ENCODE results near the gene PCNX1. TPM values are rescaled to one million over a fixed set of nuclear protein-coding genes. Genes with fewer than 3 reads are reported as not detected.
"Not testable (repeated sequence)": the region's sequence is repeated elsewhere in the genome, so short reads cannot be mapped to it uniquely, and the experiment has no call there.

The PCNX1 gene
- total RNA-seq, 6 experiments from 2014 or later, result 35.1 to 49.6 (median 41.1) TPM

GRCh38 chr14:70942342-70942706 is 35.1 kb downstream of the PCNX1 start:
- peaks cover 74% of the 10 kb centered on the region for H3K36me3 Mint-ChIP-seq (ENCODE audit: low read depth)
- no peaks in the 10 kb centered on the region; the same call in 1 of the 2 replicates for H3K27me3 Mint-ChIP-seq (ENCODE audit: insufficient read depth)
- peaks cover 26% of the 10 kb centered on the region for H3K9me3 Mint-ChIP-seq
- H3K4me3 Mint-ChIP-seq, result no peak overlapping the region
- H3K27ac Mint-ChIP-seq, result no peak overlapping the region
- TF ChIP-seq, protein P1, sequence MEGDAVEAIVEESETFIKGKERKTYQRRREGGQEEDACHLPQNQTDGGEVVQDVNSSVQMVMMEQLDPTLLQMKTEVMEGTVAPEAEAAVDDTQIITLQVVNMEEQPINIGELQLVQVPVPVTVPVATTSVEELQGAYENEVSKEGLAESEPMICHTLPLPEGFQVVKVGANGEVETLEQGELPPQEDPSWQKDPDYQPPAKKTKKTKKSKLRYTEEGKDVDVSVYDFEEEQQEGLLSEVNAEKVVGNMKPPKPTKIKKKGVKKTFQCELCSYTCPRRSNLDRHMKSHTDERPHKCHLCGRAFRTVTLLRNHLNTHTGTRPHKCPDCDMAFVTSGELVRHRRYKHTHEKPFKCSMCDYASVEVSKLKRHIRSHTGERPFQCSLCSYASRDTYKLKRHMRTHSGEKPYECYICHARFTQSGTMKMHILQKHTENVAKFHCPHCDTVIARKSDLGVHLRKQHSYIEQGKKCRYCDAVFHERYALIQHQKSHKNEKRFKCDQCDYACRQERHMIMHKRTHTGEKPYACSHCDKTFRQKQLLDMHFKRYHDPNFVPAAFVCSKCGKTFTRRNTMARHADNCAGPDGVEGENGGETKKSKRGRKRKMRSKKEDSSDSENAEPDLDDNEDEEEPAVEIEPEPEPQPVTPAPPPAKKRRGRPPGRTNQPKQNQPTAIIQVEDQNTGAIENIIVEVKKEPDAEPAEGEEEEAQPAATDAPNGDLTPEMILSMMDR (IDR thresholded peaks at IDR 0.05), result no peak
- peaks cover 16% of the 10 kb centered on the region; the same call in 1 of the 2 replicates for H3K4me1 Mint-ChIP-seq (ENCODE audit: low read depth)
- DNase-seq, result no peak

GRCh38 chr14:70942721-70943120 is 35.5 kb downstream of the PCNX1 start:
- peaks cover 78% of the 10 kb centered on the region for H3K36me3 Mint-ChIP-seq (ENCODE audit: low read depth)

DNA sequence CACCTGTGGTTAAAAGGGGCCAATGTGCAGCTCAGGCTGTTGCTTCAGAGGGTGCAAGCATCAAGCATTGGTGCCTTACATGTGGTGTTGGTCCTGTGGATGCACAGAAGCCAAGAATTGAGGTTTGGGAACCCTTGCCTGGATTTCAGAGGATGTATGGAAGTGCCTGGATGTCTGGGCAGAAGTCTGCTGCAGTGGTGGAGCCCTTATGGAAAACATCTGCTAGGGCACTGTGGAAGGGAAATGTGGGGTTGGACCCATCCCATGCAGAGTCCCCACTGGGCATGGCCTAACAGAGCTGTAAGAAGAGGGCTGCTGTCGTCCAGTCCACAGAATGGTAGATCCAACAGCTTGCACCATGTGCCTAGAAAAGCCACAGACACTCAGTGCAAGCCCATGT is 36.6 kb downstream of the PCNX1 start:
- no peak overlapping the region for H3K27ac Mint-ChIP-seq
- DNase-seq, result no peak
- no peak overlapping the region for H3K4me3 Mint-ChIP-seq
- TF ChIP-seq, protein P1 (IDR thresholded peaks at IDR 0.05), result 0 out of 2 replicates have a peak, but pooled peaks have one; percentile 9
- H3K4me1 Mint-ChIP-seq (ENCODE audit: low read depth), result peaks cover 16% of the 10 kb centered on the region; the same call in 1 of the 2 replicates
- peaks cover 2% of the 10 kb centered on the region; the same call in 1 of the 2 replicates for H3K27me3 Mint-ChIP-seq (ENCODE audit: insufficient read depth)
- peaks cover 36% of the 10 kb centered on the region for H3K9me3 Mint-ChIP-seq
- peaks cover 81% of the 10 kb centered on the region for H3K36me3 Mint-ChIP-seq (ENCODE audit: low read depth)

More at GRCh38 chr14:70942721-70943120, 35.5 kb downstream of the PCNX1 start:
- not testable (repeated sequence) for H3K27me3 Mint-ChIP-seq (ENCODE audit: insufficient read depth); H3K4me3 Mint-ChIP-seq; H3K27ac Mint-ChIP-seq; DNase-seq
- H3K4me1 Mint-ChIP-seq (ENCODE audit: low read depth), result peaks cover 16% of the 10 kb centered on the region; the same call in 1 of the 2 replicates
- H3K9me3 Mint-ChIP-seq, result peaks cover 30% of the 10 kb centered on the region

GRCh38 chr14:70947739-70948138 is 40.5 kb downstream of the PCNX1 start:
- H3K36me3 Mint-ChIP-seq (ENCODE audit: low read depth), result peaks cover 64% of the 10 kb centered on the region
- peaks cover 36% of the 10 kb centered on the region for H3K9me3 Mint-ChIP-seq
- H3K27me3 Mint-ChIP-seq (ENCODE audit: insufficient read depth), result peaks cover 2% of the 10 kb centered on the region; the same call in 1 of the 2 replicates
- H3K27ac Mint-ChIP-seq, result no peak overlapping the region
- no peak overlapping the region for H3K4me3 Mint-ChIP-seq
- DNase-seq, result no peak
- TF ChIP-seq, protein P1 (IDR thresholded peaks at IDR 0.05), result no peak
- H3K4me1 Mint-ChIP-seq (ENCODE audit: low read depth), result peaks cover 5% of the 10 kb centered on the region; the same call in 1 of the 2 replicates

GRCh38 chr14:70952485-70952884 is 45.2 kb downstream of the PCNX1 start:
- H3K4me1 Mint-ChIP-seq (ENCODE audit: low read depth), result peaks cover 11% of the 10 kb centered on the region
- no peak for DNase-seq
- H3K9me3 Mint-ChIP-seq, result peaks cover 8% of the 10 kb centered on the region
- H3K36me3 Mint-ChIP-seq (ENCODE audit: low read depth), result peaks cover 23% of the 10 kb centered on the region
- TF ChIP-seq, protein P1 (IDR thresholded peaks at IDR 0.05), result no peak
- H3K4me3 Mint-ChIP-seq, result no peak overlapping the region
- H3K27me3 Mint-ChIP-seq (ENCODE audit: insufficient read depth), result peaks cover 2% of the 10 kb centered on the region; the same call in 1 of the 2 replicates
- H3K27ac Mint-ChIP-seq, result no peak overlapping the region

DNA sequence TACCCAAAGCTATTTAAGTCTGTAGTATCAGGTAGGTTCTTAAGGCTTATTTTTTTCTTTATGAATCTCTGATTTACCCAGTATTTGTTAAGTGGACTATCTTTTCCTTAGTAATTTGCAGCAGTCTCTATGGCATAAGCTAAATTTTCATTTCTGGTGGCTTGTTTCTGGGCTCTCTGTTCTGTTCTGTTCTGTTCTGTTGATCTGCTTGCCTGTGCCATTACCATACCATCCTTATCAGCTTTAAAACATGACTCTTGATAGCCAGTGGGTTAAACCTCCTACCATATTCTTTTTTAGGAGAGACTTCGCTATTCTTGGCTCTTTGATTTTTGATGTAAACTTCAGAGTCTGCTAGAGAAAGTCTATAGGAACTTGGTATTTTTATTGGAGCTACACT is 46.8 kb downstream of the PCNX1 start:
- Mint-ChIP-seq H3K4me1 (ENCODE audit: low read depth) (peaks cover 11% of the 10 kb centered on the region), H3K4me3 (no peak overlapping the region), H3K9me3 (no peaks in the 10 kb centered on the region), H3K36me3 (ENCODE audit: low read depth) (peaks cover 14% of the 10 kb centered on the region), H3K27me3 (ENCODE audit: insufficient read depth) (no peaks in the 10 kb centered on the region), H3K27ac (no peak overlapping the region)
- DNase-seq, result no peak
- TF ChIP-seq, protein P1 (IDR thresholded peaks at IDR 0.05), result no peak

All from HFFc6 (cell line).